ENCODE results near the gene S100A2.

Gene S100A2

GRCh38 chr1:153536671-153537375 lies 28.8 kb downstream of the S100A2 start:
- H3K36me3 ChIP-seq (ENCODE audit: control insufficient read depth, insufficient read depth, low read length) = no peaks in the 10 kb centered on the region
- H3K4me1 ChIP-seq = peaks cover 4% of the 10 kb centered on the region
- peak overlapping the region; percentile 84 for H2AFZ ChIP-seq
- H3K9me3 ChIP-seq (ENCODE audit: control insufficient read depth, low read length) = no peaks in the 10 kb centered on the region
- peak overlapping the region; percentile 72 for H3K4me3 ChIP-seq (ENCODE audit: low read depth, low read length)
- H3K9ac ChIP-seq = no peak overlapping the region
- H3K79me2 ChIP-seq = no peaks in the 10 kb centered on the region
- TF ChIP-seq, protein P1, sequence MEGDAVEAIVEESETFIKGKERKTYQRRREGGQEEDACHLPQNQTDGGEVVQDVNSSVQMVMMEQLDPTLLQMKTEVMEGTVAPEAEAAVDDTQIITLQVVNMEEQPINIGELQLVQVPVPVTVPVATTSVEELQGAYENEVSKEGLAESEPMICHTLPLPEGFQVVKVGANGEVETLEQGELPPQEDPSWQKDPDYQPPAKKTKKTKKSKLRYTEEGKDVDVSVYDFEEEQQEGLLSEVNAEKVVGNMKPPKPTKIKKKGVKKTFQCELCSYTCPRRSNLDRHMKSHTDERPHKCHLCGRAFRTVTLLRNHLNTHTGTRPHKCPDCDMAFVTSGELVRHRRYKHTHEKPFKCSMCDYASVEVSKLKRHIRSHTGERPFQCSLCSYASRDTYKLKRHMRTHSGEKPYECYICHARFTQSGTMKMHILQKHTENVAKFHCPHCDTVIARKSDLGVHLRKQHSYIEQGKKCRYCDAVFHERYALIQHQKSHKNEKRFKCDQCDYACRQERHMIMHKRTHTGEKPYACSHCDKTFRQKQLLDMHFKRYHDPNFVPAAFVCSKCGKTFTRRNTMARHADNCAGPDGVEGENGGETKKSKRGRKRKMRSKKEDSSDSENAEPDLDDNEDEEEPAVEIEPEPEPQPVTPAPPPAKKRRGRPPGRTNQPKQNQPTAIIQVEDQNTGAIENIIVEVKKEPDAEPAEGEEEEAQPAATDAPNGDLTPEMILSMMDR (IDR thresholded peaks at IDR 0.05) = no peak
- H3K27ac ChIP-seq = no peak overlapping the region
- H3K4me2 ChIP-seq (ENCODE audit: low read length) = peak overlapping the region; percentile 98
- no peaks in the 10 kb centered on the region for H3K27me3 ChIP-seq (ENCODE audit: control insufficient read depth, insufficient read depth, low read length)

DNA sequence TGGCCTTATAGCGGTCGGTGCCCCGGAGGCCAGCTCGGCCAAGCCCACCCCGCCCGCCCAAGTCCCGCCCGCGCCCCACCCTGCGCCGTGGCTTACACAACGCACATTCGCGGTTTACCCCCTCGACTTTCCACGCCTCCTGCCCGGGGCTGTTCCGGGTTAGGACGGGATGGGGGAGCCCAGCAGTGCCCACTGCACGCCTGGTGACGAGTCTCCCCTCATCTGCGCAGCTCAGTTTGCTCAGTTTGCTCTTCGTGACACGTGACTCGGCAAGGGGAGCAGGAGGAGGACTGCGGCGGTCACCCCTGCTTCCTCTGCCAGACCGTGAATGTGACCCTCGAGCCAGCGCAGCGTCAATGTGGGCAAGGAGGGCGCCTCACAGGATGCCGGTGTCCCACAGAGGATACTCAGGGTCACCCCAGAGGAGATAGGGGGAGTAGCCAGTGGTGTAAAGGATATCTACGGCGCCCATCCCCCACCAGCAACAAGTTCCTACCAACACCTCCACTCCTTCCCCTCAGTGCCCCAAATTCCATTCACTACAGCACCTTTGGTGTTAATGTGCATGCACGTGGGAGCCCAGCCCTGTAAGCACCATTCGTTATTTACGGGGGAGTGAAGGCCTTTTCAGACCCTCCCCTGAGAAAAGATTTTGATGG lies 29.5 kb downstream of the S100A2 start:
- H3K9me3 ChIP-seq (ENCODE audit: control insufficient read depth, low read length) = no peaks in the 10 kb centered on the region
- H3K4me3 ChIP-seq (ENCODE audit: low read depth, low read length) = peak overlapping the region; percentile 72
- peaks cover 4% of the 10 kb centered on the region for H3K4me1 ChIP-seq
- TF ChIP-seq, protein P1 (IDR thresholded peaks at IDR 0.05) = no peak
- no peaks in the 10 kb centered on the region for H3K27me3 ChIP-seq (ENCODE audit: control insufficient read depth, insufficient read depth, low read length)
- H3K36me3 ChIP-seq (ENCODE audit: control insufficient read depth, insufficient read depth, low read length) = no peaks in the 10 kb centered on the region
- H3K27ac ChIP-seq = peak overlapping the region; percentile 32
- H2AFZ ChIP-seq = peak overlapping the region; percentile 84
- H3K4me2 ChIP-seq (ENCODE audit: low read length) = peak overlapping the region; percentile 98
- H3K79me2 ChIP-seq = no peaks in the 10 kb centered on the region
- no peak overlapping the region for H3K9ac ChIP-seq

- Histone ChIP-seq H3K4me1 (peaks cover 4% of the 10 kb centered on the region), H3K9ac (no peak within 1 kb of the TSS), H3K79me2 (no peaks in the 10 kb centered on the region), H3K27ac (peak within 1 kb of the TSS; percentile 32), H3K9me3 (ENCODE audit: control insufficient read depth, low read length) (no peaks in the 10 kb centered on the region), H3K36me3 (ENCODE audit: control insufficient read depth, insufficient read depth, low read length) (no peaks in the 10 kb centered on the region), H2AFZ (peak within 1 kb of the TSS; percentile 84), H3K27me3 (ENCODE audit: control insufficient read depth, insufficient read depth, low read length) (no peaks in the 10 kb centered on the region), H3K4me2 (ENCODE audit: low read length) (peak within 1 kb of the TSS; percentile 98), H3K4me3 (ENCODE audit: low read depth, low read length) (peak within 1 kb of the TSS; percentile 72)
- TF ChIP-seq, protein P1 (IDR thresholded peaks at IDR 0.05) = no peak
These were observed 30.2 kb downstream of the S100A2 start, which contains the start of gene S100A6 for GRCh38 chr1:153535242-153536011. S100A6 (minus strand) TSS chr1:153535991; CDS start chr1:153535339, 652 bp downstream.

DNA sequence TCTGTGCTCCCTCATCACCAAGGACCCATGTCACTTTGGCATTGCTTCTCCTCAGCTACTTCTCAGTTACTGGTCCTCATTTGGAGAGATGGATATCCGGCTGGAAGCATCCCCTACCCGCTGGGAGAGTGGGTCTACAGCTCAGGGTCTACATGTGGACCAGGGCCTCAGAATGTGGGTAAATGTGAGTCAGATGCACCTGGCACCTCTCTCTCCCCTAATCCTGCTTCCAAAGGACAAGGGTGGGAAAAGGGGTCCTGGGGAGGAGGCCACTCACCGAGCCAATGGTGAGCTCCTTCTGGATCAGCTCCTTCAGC lies 30.8 kb downstream of the S100A2 start:
- Histone ChIP-seq H3K9ac (no peak overlapping the region), H3K9me3 (ENCODE audit: control insufficient read depth, low read length) (no peaks in the 10 kb centered on the region), H3K36me3 (ENCODE audit: control insufficient read depth, insufficient read depth, low read length) (no peaks in the 10 kb centered on the region), H3K4me3 (ENCODE audit: low read depth, low read length) (no peak overlapping the region), H3K79me2 (no peaks in the 10 kb centered on the region), H3K4me1 (peaks cover 4% of the 10 kb centered on the region), H3K27me3 (ENCODE audit: control insufficient read depth, insufficient read depth, low read length) (no peaks in the 10 kb centered on the region), H3K4me2 (ENCODE audit: low read length) (peak overlapping the region; percentile 98), H3K27ac (no peak overlapping the region), H2AFZ (no peak overlapping the region)
- TF ChIP-seq, protein P1 (IDR thresholded peaks at IDR 0.05) = no peak
